Heart right ventricle (tissue), 16 donors: ENCODE data around the gene SELENOI. TPM values are rescaled to one million over a fixed set of nuclear protein-coding genes. Genes with fewer than 3 reads are reported as not detected.
"Not testable (repeated sequence)": the region's sequence is repeated elsewhere in the genome, so short reads cannot be mapped to it uniquely, and the experiment has no call there.

ENCODE experiments used
- ATAC-seq, 8 donors: fragments of 200-7000 bp; cut with Tn5 transposase; one replicate each; pipeline ENCODE4 v1.9.1; 2020; ENCODE audit warnings: mild to moderate bottlenecking in 8 of 8, moderate library complexity in 8 of 8, moderate number of reproducible peaks in 1 of 8
- DNase-seq, 2 donors: peaks; one replicate each; pipeline ENCODE4 v3.0.0-alpha.2; 2020
- H3K27ac ChIP-seq, 10 donors: fragments of 200-600 bp; sonication (generic) in 2 of 10; one replicate each; pipeline versions ENCODE4 v1.5.0 to v1.8.0; 2020 to 2022; ENCODE audit warnings: mild to moderate bottlenecking in 3 of 10
- H3K27me3 ChIP-seq, 7 donors: fragments of 200-600 bp; one replicate each; pipeline ENCODE4 v1.8.0; 2021 to 2022; ENCODE audit warnings: mild to moderate bottlenecking in 2 of 7
- H3K36me3 ChIP-seq, 9 donors: fragments of 200-600 bp; sonication (generic) in 1 of 9; one replicate each; pipeline versions ENCODE4 v1.5.0 to v1.8.0; 2020 to 2022; ENCODE audit warnings: mild to moderate bottlenecking in 2 of 9
- H3K4me1 ChIP-seq, 9 donors: fragments of 200-600 bp; sonication (generic) in 1 of 9; one replicate each; pipeline versions ENCODE4 v1.5.0 to v1.8.0; 2020 to 2022; ENCODE audit warnings: mild to moderate bottlenecking in 4 of 9
- H3K4me3 ChIP-seq, 10 donors: fragments of 200-600 bp; sonication (generic) in 2 of 10; one replicate each; pipeline versions ENCODE4 v1.5.0 to v1.8.0; 2020 to 2022; ENCODE audit warnings: mild to moderate bottlenecking in 7 of 10, moderate library complexity in 2 of 10
- H3K9me3 ChIP-seq, 11 donors: fragments of 200-600 bp in 10 of 11; sonication (generic) in 2 of 11; one replicate each; pipeline versions ENCODE4 v1.5.0 to v1.8.0; 2013 to 2022; ENCODE audit warnings: mild to moderate bottlenecking in 2 of 11, control low read depth in 1 of 11, moderate library complexity in 1 of 11
- WGBS, 2 donors: extraction: QIAGEN DNeasy Blood & Tissue Kit; methylation state at CpG; one replicate each; pipeline ENCODE4 v1.1.7; 2013; ENCODE audit warnings: inconsistent platforms in 1 of 2; 5-methylcytosine and 5-hydroxymethylcytosine counted together
- intact Hi-C, 10 donors: fragments of 100-400 bp; cut with DNase I; formaldehyde crosslinking; loops; one replicate each; pipeline versions ENCODE4 v1.11.1 to v1.14.2; 2022
- polyA plus RNA-seq, 2 donors: library from polyadenylated mRNA; stranded (reverse); fragments of 200-250 nt; gene quantifications; one replicate each; pipeline ENCODE4 v1.2.3, GENCODE V29; 2013
- total RNA-seq, 10 donors: library from RNA; stranded (reverse); fragmentation: NEBNext Ultra II Directional in 3 of 10; extraction: Animal tissue kit (Norgen Biotek cat#: 25700) in 3 of 10; gene quantifications; one replicate each; pipeline versions ENCODE4 v1.2.1 to v1.2.4, GENCODE V29; 2021 to 2023
- TF ChIP-seq, protein P1 (sequence below), 9 donors: fragments of 200-600 bp; sonication (generic) in 2 of 9; IDR thresholded peaks; one replicate each; pipeline versions ENCODE4 v1.5.0 to v1.8.0; 2021 to 2022; ENCODE audit warnings: antibody characterized with exemption in 9 of 9, mild to moderate bottlenecking in 5 of 9, moderate library complexity in 1 of 9
- donor health status: Arrhythmogenic right ventricular cardiomyopathy.
- donor health status: ischemic (EF 13 %, LVEDD 7.1; RV severe dilation, severe dysfunction).
- donor health status: healthy with polysubstance abuse.
- donor health status: DM: no; HTN: yes; CAD: no.
- donor health status: DM: no; HTN: no; CAD: no.
- donor health status: ischemic (EF 25% LVEDD 6.9; RV normal size, moderate dysfunction).
- donor health status: ischemic (EF 25% LVEDD 5.7; RV mildly dilated, moderate dysfunction).
- donor health status: healthy.
- donor health status: DM: yes; HTN: yes; CAD: no.
- donor health status: Ischemic cardiomyopathy.
- donor health status: ischemic (EF 35%, LVEDD 5.7; RV mildly dilated, moderate dysfunction).
- donor health status: nonischemic (EF 11% LVEDD 7.7; RV severe dilation, severe dysfunction).
- donor health status: DM: yes; HTN: yes; CAD: no.
- donor health status: PGD.
- donor health status: ischemic (EF 29% LVEDD 5.4; RV normal size, mild dysfunction).
- donor health status: nonischemic (EF 23%, LVEDD 6.1; RV moderate dilation, normal function).

The SELENOI gene
- total and polyA plus RNA-seq, 12 donors: 2.4 to 15.8 (median 11.5) TPM

- intact Hi-C loops: no loop called here
- Histone ChIP-seq H3K27ac (no peak overlapping the region), H3K27me3 (no peaks in the 10 kb centered on the region), H3K36me3 (peaks cover 0 to 37% (median 7%) of the 10 kb centered on the region in 9 donors), H3K4me1 (no peaks in the 10 kb centered on the region), H3K4me3 (no peak overlapping the region), H3K9me3 (no peaks in the 10 kb centered on the region)
- DNase-seq: no peak
- no peak for ATAC-seq
- TF ChIP-seq, protein P1, sequence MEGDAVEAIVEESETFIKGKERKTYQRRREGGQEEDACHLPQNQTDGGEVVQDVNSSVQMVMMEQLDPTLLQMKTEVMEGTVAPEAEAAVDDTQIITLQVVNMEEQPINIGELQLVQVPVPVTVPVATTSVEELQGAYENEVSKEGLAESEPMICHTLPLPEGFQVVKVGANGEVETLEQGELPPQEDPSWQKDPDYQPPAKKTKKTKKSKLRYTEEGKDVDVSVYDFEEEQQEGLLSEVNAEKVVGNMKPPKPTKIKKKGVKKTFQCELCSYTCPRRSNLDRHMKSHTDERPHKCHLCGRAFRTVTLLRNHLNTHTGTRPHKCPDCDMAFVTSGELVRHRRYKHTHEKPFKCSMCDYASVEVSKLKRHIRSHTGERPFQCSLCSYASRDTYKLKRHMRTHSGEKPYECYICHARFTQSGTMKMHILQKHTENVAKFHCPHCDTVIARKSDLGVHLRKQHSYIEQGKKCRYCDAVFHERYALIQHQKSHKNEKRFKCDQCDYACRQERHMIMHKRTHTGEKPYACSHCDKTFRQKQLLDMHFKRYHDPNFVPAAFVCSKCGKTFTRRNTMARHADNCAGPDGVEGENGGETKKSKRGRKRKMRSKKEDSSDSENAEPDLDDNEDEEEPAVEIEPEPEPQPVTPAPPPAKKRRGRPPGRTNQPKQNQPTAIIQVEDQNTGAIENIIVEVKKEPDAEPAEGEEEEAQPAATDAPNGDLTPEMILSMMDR (IDR thresholded peaks at IDR 0.05): no peak
- WGBS, 2 donors: 89 to 91% methylated on average over 4 of the region's 4 CpGs
These were observed 17.4 kb downstream of the SELENOI start for GRCh38 chr2:26363323-26363722.

- ATAC-seq: no peak
- WGBS, 2 donors: 78 to 98% methylated on average over 3 of the region's 3 CpGs
- no peaks in the 10 kb centered on the region for H3K27me3 ChIP-seq
These were observed 18.0 kb downstream of the SELENOI start for GRCh38 chr2:26363958-26364357.

DNA sequence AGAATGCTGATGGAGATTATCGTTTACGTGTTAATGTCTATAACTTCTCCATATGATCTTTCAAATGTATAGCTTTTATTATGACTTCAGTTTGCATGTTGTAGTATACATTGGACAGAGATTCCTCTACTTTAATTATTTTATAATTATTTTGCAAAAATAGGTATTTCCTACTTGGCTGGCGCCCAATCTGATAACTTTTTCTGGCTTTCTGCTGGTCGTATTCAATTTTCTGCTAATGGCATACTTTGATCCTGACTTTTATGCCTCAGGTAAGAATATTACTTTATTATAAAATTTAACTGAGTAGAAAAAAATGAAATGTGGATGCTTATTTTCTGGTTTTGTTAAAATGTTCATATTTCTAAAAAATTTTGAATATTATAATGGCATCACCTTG is 18.7 kb downstream of the SELENOI start:
- H3K4me3 ChIP-seq: no peak overlapping the region
- H3K27ac ChIP-seq: no peak overlapping the region
- peaks cover 0 to 5% (median 0%) of the 10 kb centered on the region in 9 donors for H3K4me1 ChIP-seq
- no peaks in the 10 kb centered on the region for H3K27me3 ChIP-seq
- H3K36me3 ChIP-seq: peaks cover 0 to 44% (median 7%) of the 10 kb centered on the region in 9 donors
- ATAC-seq: no peak
- DNase-seq: no peak
- intact Hi-C loops: no loop called here
- TF ChIP-seq, protein P1 (IDR thresholded peaks at IDR 0.05): no peak
- no peaks in the 10 kb centered on the region for H3K9me3 ChIP-seq
- 89 to 92% methylated on average over 4 of the region's 4 CpGs for WGBS, 2 donors

More at GRCh38 chr2:26363958-26364357, 18.0 kb downstream of the SELENOI start:
- Histone ChIP-seq H3K27ac (no peak overlapping the region), H3K4me1 (no peaks in the 10 kb centered on the region), H3K36me3 (peaks cover 0 to 39% (median 7%) of the 10 kb centered on the region in 9 donors), H3K9me3 (no peaks in the 10 kb centered on the region), H3K4me3 (no peak overlapping the region)
- DNase-seq: no peak
- TF ChIP-seq, protein P1 (IDR thresholded peaks at IDR 0.05): no peak
- intact Hi-C loops: no loop called here

- Histone ChIP-seq H3K4me1 (peaks cover 0 to 5% (median 0%) of the 10 kb centered on the region in 9 donors), H3K9me3 (no peaks in the 10 kb centered on the region), H3K4me3 (no peak overlapping the region), H3K36me3 (peaks cover 0 to 44% (median 7%) of the 10 kb centered on the region in 9 donors), H3K27ac (no peak overlapping the region), H3K27me3 (no peaks in the 10 kb centered on the region)
- 93 to 94% methylated on average over 5 of the region's 5 CpGs for WGBS, 2 donors
- intact Hi-C loops: no loop called here
- TF ChIP-seq, protein P1 (IDR thresholded peaks at IDR 0.05): no peak
- DNase-seq (no peak), ATAC-seq (no peak)
These were observed 21.0 kb downstream of the SELENOI start for GRCh38 chr2:26366957-26367356.

DNA sequence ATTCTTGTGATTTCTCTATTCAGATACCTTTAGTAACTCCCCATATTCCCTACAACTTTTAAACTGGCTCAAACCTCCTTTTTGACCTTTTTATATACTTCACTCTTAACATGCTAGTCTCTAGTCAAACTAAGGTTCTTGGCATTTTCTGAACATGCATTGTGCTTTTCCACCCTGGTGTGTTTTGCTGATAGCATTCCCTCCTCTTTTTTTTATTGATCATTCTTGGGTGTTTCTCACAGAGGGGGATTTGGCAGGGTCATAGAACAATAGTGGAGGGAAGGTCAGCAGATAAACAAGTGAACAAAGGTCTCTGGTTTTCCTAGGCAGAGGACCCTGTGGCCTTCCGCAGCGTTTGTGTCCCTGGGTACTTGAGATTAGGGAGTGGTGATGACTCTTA is 23.7 kb downstream of the SELENOI start:
- H3K27ac ChIP-seq, intact Hi-C loops, H3K27me3 ChIP-seq, H3K4me1 ChIP-seq, H3K9me3 ChIP-seq, H3K4me3 ChIP-seq, ATAC-seq, DNase-seq: not testable (repeated sequence)
- H3K36me3 ChIP-seq: peaks cover 0 to 72% (median 7%) of the 10 kb centered on the region in 9 donors
- WGBS, 2 donors: 17 to 33% methylated on average over 2 of the region's 2 CpGs

DNA sequence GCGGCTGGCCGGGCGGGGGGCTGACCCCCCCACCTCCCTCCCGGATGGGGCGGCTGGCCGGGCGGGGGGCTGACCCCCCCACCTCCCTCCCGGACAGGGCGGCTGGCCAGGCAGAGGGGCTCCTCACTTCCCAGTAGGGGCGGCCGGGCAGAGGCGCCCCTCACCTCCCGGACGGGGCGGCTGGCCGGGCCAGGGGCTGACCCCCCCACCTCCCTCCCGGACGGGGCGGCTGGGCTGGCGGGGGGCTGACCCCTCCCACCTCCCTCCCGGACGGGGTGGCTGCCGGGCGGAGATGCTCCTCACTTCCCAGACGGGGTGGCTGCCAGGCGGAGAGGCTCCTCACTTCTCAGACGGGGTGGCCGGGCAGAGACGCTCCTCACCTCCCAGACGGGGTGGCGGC is 25.0 kb downstream of the SELENOI start:
- H3K9me3 ChIP-seq, H3K27me3 ChIP-seq, intact Hi-C loops, H3K4me3 ChIP-seq, DNase-seq, H3K4me1 ChIP-seq, H3K27ac ChIP-seq, ATAC-seq: not testable (repeated sequence)
- 93 to 97% methylated on average over 7 to 10 of the region's 31 CpGs for WGBS, 2 donors
- peaks cover 0 to 75% (median 7%) of the 10 kb centered on the region in 9 donors for H3K36me3 ChIP-seq
